ENCODE data around the gene RAB10. TPM values are rescaled to one million over a fixed set of nuclear protein-coding genes. Genes with fewer than 3 reads are reported as not detected.
"Not testable (repeated sequence)": the region's sequence is repeated elsewhere in the genome, so short reads cannot be mapped to it uniquely, and the experiment has no call there.

RAB10 gene
- polyA plus RNA-seq, 1 donor = 157 TPM

GRCh38 chr2:26011990-26012856 is 21.7 kb upstream of the RAB10 start:
- no peak for DNase-seq

GRCh38 chr2:26013668-26014067 is 20.2 kb upstream of the RAB10 start:
- DNase-seq = no peak

- DNase-seq = no peak
Observed at GRCh38 chr2:26016012-26016705, 17.7 kb upstream of the RAB10 start.

- not testable (repeated sequence) for DNase-seq
Observed at GRCh38 chr2:26016706-26017045, 17.2 kb upstream of the RAB10 start.

- DNase-seq = no peak
Observed at GRCh38 chr2:26017464-26018183, 16.3 kb upstream of the RAB10 start.

GRCh38 chr2:26018184-26019055 is 15.5 kb upstream of the RAB10 start:
- DNase-seq = no peak

GRCh38 chr2:26020231-26020640 is 13.6 kb upstream of the RAB10 start:
- no peak for DNase-seq

GRCh38 chr2:26024260-26024659 is 9.6 kb upstream of the RAB10 start:
- no peak for DNase-seq

GRCh38 chr2:26025509-26025908 is 8.4 kb upstream of the RAB10 start:
- DNase-seq = no peak

GRCh38 chr2:26028083-26028482 is 5.8 kb upstream of the RAB10 start:
- not testable (repeated sequence) for DNase-seq

- not testable (repeated sequence) for DNase-seq
Observed at GRCh38 chr2:26032586-26033269, 1.2 kb upstream of the RAB10 start.

GRCh38 chr2:26033270-26033817 is 540 bp upstream of the RAB10 start:
- peak; percentile 87 for DNase-seq

- no peak for DNase-seq
Observed at GRCh38 chr2:26034637-26034992, 731 bp downstream of the RAB10 start.

- no peak for DNase-seq
Observed at GRCh38 chr2:26035090-26035743, 1.3 kb downstream of the RAB10 start.

- no peak for DNase-seq
Observed at GRCh38 chr2:26039603-26040323, 5.9 kb downstream of the RAB10 start.

GRCh38 chr2:26043109-26043508 is 9.2 kb downstream of the RAB10 start:
- DNase-seq = no peak

- no peak for DNase-seq
Observed at GRCh38 chr2:26043862-26044696, 10.2 kb downstream of the RAB10 start.

GRCh38 chr2:26048791-26049190 is 14.9 kb downstream of the RAB10 start:
- no peak for DNase-seq

- DNase-seq = no peak
Observed at GRCh38 chr2:26049641-26050040, 15.8 kb downstream of the RAB10 start.
